Muscle layer of duodenum (tissue), 2 donors: ENCODE results near the gene CERKL.

Experiments
- H3K27ac ChIP-seq: one replicate; pipeline ENCODE4 v1.7.0; 2013; ENCODE audit warnings: mild to moderate bottlenecking, low read length
- H3K27me3 ChIP-seq: one replicate; pipeline ENCODE4 v1.7.0; 2013; ENCODE audit warnings: low read depth, mild to moderate bottlenecking, control low read depth, low read length
- H3K36me3 ChIP-seq, 2 donors: one replicate each; pipeline ENCODE4 v1.7.0; 2013; ENCODE audit warnings: low read length in 2 of 2, control low read depth in 1 of 2, mild to moderate bottlenecking in 1 of 2; ENCODE audit not compliant: insufficient read depth in 2 of 2, control insufficient read depth in 1 of 2
- H3K4me1 ChIP-seq, 2 donors: one replicate each; pipeline ENCODE4 v1.7.0; 2013; ENCODE audit warnings: low read length in 2 of 2, mild to moderate bottlenecking in 2 of 2, control low read depth in 1 of 2, moderate library complexity in 1 of 2; ENCODE audit not compliant: insufficient read depth in 2 of 2, control insufficient read depth in 1 of 2
- H3K4me3 ChIP-seq, 2 donors: one replicate each; pipeline ENCODE4 v1.7.0; 2013; ENCODE audit warnings: low read length in 2 of 2, low read depth in 1 of 2, mild to moderate bottlenecking in 1 of 2
- H3K9me3 ChIP-seq, 2 donors: one replicate each; pipeline ENCODE4 v1.7.0; 2013; ENCODE audit warnings: low read length in 2 of 2, control low read depth in 1 of 2, mild to moderate bottlenecking in 1 of 2; ENCODE audit not compliant: control insufficient read depth in 1 of 2
- donor health status: healthy.

The CERKL gene

GRCh38 chr2:181570833-181571661, 85.9 kb downstream of the CERKL start:
- Histone ChIP-seq H3K36me3 (no peaks in the 10 kb centered on the region), H3K9me3 (no peaks in the 10 kb centered on the region), H3K27ac (no peak overlapping the region), H3K4me3 (no peak overlapping the region), H3K27me3 (no peaks in the 10 kb centered on the region), H3K4me1 (no peaks in the 10 kb centered on the region)

GRCh38 chr2:181570059-181570458, 86.8 kb downstream of the CERKL start:
- Histone ChIP-seq H3K4me3 (no peak overlapping the region), H3K9me3 (no peaks in the 10 kb centered on the region), H3K4me1 (no peaks in the 10 kb centered on the region), H3K27ac (no peak overlapping the region), H3K27me3 (no peaks in the 10 kb centered on the region), H3K36me3 (no peaks in the 10 kb centered on the region)

- H3K27ac ChIP-seq: no peak overlapping the region
- H3K9me3 ChIP-seq: no peaks in the 10 kb centered on the region
- no peak overlapping the region for H3K4me3 ChIP-seq
- no peaks in the 10 kb centered on the region for H3K27me3 ChIP-seq
- no peaks in the 10 kb centered on the region for H3K36me3 ChIP-seq
- no peaks in the 10 kb centered on the region for H3K4me1 ChIP-seq
Observed at GRCh38 chr2:181566334-181567032, 90.4 kb downstream of the CERKL start.

GRCh38 chr2:181563101-181563692, 93.7 kb downstream of the CERKL start:
- H3K9me3 ChIP-seq: no peaks in the 10 kb centered on the region
- H3K27me3 ChIP-seq: no peaks in the 10 kb centered on the region
- H3K27ac ChIP-seq: no peak overlapping the region
- H3K36me3 ChIP-seq: no peaks in the 10 kb centered on the region
- no peak overlapping the region for H3K4me3 ChIP-seq
- H3K4me1 ChIP-seq: no peaks in the 10 kb centered on the region

DNA sequence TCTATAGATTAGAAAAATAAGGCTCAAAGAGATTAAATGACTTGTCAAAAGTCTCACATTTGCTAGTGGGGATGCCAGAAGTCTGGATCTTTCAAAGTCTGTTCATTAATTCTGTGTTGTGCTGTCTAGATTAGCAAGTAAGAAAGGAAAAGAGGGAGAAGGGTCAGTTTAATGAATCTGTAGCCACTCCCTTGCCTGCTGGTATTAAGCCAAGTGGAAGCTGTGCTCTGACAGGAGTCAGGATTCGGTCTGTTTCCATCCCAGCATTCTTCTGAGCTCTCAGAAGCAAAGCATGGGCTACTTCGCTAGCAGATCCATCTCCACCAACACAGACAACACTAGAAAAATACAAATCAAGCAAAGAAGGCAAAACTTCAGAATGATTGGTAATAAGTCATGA, 98.5 kb downstream of the CERKL start:
- Histone ChIP-seq H3K4me3 (no peak overlapping the region), H3K27ac (no peak overlapping the region), H3K27me3 (no peaks in the 10 kb centered on the region), H3K9me3 (no peaks in the 10 kb centered on the region), H3K36me3 (no peaks in the 10 kb centered on the region), H3K4me1 (no peaks in the 10 kb centered on the region)

DNA sequence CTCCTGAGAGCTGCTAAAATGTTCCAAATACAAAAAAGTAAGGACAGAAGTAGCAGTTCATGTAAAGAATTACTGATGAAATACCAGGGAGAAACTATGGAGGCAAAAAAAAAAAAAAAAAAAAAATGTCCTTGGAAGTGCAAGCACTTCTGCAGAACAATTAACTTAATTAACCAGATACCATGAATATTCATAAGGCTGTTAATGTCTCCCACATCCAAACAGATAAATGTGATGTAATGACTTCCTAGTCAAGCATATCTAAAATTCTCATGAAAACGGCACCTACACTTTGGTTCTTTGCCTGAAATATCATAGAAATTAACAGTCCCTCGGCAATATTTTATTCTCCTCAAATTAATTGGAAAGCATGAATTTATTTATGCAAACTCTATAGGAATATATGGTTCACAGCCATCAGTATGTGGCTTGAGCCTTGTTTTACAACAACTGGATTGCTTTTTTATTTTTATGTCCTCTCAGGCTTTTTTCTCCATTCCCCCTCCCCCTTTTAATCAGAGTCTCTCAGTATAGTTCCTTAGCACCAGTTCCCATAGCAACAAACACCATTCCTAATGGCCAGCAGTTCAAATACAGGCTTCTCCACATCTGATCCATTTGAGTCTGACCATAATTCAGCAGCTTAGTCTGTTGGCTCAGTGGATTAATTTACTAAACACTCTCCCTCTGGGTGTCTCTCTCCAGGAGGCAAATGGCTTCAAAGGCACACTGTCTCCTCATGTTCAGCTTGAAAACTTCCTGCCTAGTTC, 102.7 kb downstream of the CERKL start:
- Histone ChIP-seq H3K4me3 (no peak overlapping the region), H3K36me3 (no peaks in the 10 kb centered on the region), H3K9me3 (no peaks in the 10 kb centered on the region), H3K4me1 (no peaks in the 10 kb centered on the region), H3K27me3 (no peaks in the 10 kb centered on the region), H3K27ac (no peak overlapping the region)

- H3K4me3 ChIP-seq: no peak overlapping the region
- H3K36me3 ChIP-seq: no peaks in the 10 kb centered on the region
- H3K9me3 ChIP-seq: no peaks in the 10 kb centered on the region
- H3K27me3 ChIP-seq: no peaks in the 10 kb centered on the region
- no peaks in the 10 kb centered on the region for H3K4me1 ChIP-seq
- H3K27ac ChIP-seq: no peak overlapping the region
Observed at GRCh38 chr2:181553244-181553643, 103.7 kb downstream of the CERKL start.

DNA sequence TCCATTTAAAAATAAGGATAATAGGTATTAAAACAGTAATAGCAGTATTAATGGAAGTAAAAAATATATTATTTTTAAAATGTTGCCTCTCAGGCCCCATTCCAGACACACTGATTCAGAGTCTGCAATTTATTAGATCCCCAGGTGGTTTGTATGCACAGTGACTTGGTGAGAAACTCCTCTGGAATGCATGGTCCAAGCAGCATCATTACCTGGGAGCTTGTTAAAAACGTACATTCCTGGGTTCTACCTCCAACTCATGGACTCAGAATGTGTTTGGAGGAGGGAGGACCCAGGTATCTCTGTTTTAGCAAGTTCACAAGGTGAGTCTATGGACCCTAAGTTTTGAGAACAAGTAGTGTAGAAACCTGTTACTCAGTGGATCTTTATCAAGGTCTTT, 104.1 kb downstream of the CERKL start:
- H3K36me3 ChIP-seq: no peaks in the 10 kb centered on the region
- no peak overlapping the region for H3K27ac ChIP-seq
- H3K4me3 ChIP-seq: no peak overlapping the region
- H3K4me1 ChIP-seq: no peaks in the 10 kb centered on the region
- H3K9me3 ChIP-seq: no peaks in the 10 kb centered on the region
- H3K27me3 ChIP-seq: no peaks in the 10 kb centered on the region

DNA sequence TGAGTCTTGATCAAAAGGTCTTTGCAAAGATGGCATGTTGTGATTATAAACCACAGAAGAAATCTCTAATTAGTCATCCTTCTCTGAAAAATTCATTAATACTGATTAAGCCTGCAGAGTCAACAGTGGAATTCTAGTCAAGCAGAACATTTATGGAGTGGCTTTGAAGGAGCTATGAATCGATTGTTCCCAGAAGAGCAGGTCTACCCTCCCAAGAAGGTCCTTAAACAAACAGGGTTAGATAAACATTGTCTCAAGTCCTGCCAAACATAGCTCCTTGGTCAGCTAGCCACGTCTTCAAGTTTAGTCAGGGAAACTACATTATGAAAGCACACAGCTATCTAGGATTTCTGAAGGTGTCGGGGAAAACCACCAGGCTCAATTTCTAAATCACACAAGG, 110.8 kb downstream of the CERKL start:
- no peaks in the 10 kb centered on the region for H3K9me3 ChIP-seq

DNA sequence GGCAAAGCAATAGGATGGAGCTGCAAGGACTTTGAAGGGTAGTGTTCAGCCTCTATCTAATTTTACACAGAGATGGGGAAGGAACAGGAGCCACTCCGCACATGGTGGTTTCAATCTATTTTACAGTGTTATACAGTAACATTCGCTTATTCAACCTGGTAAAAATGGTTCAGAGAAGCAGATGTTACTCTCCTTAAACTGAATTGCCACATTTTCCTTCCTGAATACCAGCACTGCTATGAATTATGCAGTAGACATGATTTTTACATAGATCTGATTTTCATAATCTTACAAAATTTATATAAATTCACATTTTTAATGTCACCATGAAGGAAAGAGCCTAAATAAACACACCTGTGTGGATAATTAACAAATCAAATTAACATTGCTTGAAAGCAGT, 114.7 kb downstream of the CERKL start:
- no peak overlapping the region for H3K4me3 ChIP-seq
- H3K27me3 ChIP-seq: no peaks in the 10 kb centered on the region
- no peaks in the 10 kb centered on the region for H3K9me3 ChIP-seq
- H3K36me3 ChIP-seq: no peaks in the 10 kb centered on the region
- no peaks in the 10 kb centered on the region for H3K4me1 ChIP-seq
- H3K27ac ChIP-seq: no peak overlapping the region

More for the DNA sequence above, 110.8 kb downstream of the CERKL start:
- H3K27me3 ChIP-seq: no peaks in the 10 kb centered on the region
- H3K4me1 ChIP-seq: no peaks in the 10 kb centered on the region
- no peaks in the 10 kb centered on the region for H3K36me3 ChIP-seq
- H3K27ac ChIP-seq: no peak overlapping the region
- H3K4me3 ChIP-seq: no peak overlapping the region

DNA sequence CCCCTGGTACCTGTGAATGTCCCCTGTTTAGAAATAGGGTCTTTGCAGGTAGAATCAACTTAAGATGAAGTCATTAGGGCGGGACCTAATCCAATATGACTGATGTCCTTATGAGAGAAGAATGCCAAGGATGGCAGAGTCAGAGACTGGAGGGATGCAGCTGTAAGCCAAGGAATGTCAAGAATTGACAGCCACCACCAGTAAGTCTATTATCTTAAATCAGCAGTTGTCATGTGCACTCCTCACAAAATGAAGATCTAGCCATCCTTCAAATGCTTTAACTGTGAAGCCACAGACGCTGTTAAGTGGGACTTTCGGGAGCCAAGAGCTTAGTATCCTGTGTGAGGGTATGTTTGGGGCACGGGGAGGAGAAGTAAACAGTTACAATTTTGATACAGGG, 116.5 kb downstream of the CERKL start:
- Histone ChIP-seq H3K4me1 (no peaks in the 10 kb centered on the region), H3K36me3 (no peaks in the 10 kb centered on the region), H3K27me3 (no peaks in the 10 kb centered on the region), H3K9me3 (no peaks in the 10 kb centered on the region), H3K4me3 (no peak overlapping the region), H3K27ac (no peak overlapping the region)
